ENCODE measurements around the gene ANGPTL8. TPM values are rescaled to one million over a fixed set of nuclear protein-coding genes. Genes with fewer than 3 reads are reported as not detected.
A peak's percentile ranks its signal among the peaks of the same experiment; 100 is the strongest.

The ANGPTL8 gene
- total and polyA plus RNA-seq, 2 of the 13 experiments (the other 11 are each of a cell fraction or from before 2014, with no cell fraction given), result 27.3 to 243 TPM

DNA sequence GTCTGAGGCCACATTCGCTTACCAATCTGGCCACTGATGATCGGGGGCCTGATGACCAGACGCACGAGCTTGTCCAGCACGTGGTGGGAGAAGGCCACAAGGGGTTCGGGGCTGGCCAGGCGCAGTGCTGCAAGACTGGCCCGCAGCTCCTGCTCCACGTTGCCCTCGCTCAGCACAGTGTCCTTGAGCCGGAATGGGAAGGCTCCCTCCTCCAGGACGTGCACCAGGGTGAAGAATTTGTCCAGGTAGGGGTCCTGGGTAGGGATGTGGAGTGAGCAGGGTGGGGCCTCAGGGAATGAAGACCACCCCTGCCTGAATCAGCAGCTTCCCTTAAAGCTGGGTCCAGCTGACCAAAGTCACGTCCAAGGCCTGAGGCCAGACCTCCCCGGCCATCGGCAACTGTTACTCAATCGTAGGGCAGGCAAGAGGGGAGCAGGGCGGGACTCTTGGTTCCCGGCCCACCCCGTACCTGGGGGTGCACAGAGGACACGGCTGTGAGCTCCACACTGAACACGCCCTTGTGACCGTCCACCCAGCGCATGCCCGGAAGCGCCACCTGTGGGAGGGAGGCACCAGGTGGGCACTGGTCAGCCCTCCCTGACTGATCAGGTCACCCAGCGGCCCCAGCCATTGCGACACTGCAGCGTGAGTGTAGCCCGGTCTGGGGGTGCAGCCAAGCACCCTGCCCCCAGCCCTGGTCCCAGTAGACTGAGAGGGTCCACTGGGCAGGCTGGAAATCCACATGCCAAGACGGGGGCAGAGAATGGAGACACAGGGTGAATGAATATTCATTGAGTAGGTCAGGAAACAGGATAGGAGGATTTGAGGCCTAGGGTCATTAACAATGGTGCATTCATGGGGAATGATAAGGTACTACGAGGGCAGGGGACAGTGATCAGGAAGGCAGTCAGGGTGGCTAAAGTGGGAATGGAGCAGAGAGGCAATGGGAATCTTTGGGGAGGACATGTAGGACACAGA, 2.8 kb upstream of the ANGPTL8 start (continued):
- peak; percentile 95 for TF ChIP-seq PHF21A (CRISPR knock-in tag; IDR thresholded peaks at IDR 0.05)
- peak; percentile 68; the same call in 1 of the 2 replicates for TF ChIP-seq ZSCAN9 (CRISPR knock-in tag; IDR thresholded peaks at IDR 0.05; ENCODE audit: borderline replicate concordance)
- TF ChIP-seq CBX5 (CRISPR knock-in tag; IDR thresholded peaks at IDR 0.05; ENCODE audit: borderline replicate concordance), result peak; percentile 41; the same call in 1 of the 2 replicates
- peak; percentile 58; the same call in 1 of the 2 replicates for TF ChIP-seq ZNF790 (CRISPR knock-in tag; IDR thresholded peaks at IDR 0.05; ENCODE audit: borderline replicate concordance)
- TF ChIP-seq, protein P1, sequence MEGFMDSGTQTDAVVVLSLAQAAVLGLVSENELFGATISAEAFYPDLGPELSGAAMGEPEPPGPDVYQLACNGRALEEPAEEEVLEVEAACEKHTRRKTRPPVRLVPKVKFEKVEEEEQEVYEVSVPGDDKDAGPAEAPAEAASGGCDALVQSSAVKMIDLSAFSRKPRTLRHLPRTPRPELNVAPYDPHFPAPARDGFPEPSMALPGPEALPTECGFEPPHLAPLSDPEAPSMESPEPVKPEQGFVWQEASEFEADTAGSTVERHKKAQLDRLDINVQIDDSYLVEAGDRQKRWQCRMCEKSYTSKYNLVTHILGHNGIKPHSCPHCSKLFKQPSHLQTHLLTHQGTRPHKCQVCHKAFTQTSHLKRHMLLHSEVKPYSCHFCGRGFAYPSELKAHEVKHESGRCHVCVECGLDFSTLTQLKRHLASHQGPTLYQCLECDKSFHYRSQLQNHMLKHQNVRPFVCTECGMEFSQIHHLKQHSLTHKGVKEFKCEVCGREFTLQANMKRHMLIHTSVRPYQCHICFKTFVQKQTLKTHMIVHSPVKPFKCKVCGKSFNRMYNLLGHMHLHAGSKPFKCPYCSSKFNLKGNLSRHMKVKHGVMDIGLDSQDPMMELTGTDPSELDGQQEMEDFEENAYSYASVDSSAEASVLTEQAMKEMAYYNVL (CRISPR knock-in tag; IDR thresholded peaks at IDR 0.05; ENCODE audit: borderline replicate concordance), result peak; percentile 68; the same call in 1 of the 2 replicates
- TF ChIP-seq, protein P2, sequence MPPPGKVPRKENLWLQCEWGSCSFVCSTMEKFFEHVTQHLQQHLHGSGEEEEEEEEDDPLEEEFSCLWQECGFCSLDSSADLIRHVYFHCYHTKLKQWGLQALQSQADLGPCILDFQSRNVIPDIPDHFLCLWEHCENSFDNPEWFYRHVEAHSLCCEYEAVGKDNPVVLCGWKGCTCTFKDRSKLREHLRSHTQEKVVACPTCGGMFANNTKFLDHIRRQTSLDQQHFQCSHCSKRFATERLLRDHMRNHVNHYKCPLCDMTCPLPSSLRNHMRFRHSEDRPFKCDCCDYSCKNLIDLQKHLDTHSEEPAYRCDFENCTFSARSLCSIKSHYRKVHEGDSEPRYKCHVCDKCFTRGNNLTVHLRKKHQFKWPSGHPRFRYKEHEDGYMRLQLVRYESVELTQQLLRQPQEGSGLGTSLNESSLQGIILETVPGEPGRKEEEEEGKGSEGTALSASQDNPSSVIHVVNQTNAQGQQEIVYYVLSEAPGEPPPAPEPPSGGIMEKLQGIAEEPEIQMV (CRISPR knock-in tag; IDR thresholded peaks at IDR 0.05; ENCODE audit: low read depth), result peak; percentile 82
- TF ChIP-seq AGO1 (IDR thresholded peaks at IDR 0.05; ENCODE audit: low read depth, low read length, poor library complexity, severe bottlenecking), result peak; percentile 26
- TF ChIP-seq, protein P3, sequence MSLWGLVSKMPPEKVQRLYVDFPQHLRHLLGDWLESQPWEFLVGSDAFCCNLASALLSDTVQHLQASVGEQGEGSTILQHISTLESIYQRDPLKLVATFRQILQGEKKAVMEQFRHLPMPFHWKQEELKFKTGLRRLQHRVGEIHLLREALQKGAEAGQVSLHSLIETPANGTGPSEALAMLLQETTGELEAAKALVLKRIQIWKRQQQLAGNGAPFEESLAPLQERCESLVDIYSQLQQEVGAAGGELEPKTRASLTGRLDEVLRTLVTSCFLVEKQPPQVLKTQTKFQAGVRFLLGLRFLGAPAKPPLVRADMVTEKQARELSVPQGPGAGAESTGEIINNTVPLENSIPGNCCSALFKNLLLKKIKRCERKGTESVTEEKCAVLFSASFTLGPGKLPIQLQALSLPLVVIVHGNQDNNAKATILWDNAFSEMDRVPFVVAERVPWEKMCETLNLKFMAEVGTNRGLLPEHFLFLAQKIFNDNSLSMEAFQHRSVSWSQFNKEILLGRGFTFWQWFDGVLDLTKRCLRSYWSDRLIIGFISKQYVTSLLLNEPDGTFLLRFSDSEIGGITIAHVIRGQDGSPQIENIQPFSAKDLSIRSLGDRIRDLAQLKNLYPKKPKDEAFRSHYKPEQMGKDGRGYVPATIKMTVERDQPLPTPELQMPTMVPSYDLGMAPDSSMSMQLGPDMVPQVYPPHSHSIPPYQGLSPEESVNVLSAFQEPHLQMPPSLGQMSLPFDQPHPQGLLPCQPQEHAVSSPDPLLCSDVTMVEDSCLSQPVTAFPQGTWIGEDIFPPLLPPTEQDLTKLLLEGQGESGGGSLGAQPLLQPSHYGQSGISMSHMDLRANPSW (CRISPR knock-in tag; IDR thresholded peaks at IDR 0.05; ENCODE audit: borderline replicate concordance), result peak; percentile 65; the same call in 1 of the 2 replicates
- peak; percentile 94 for TF ChIP-seq MED1 (CRISPR knock-in tag; IDR thresholded peaks at IDR 0.05)
- peak; percentile 74; the same call in 1 of the 2 replicates for TF ChIP-seq REL (CRISPR knock-in tag; conservative IDR thresholded peaks at IDR 0.05)
- TF ChIP-seq, protein P4, sequence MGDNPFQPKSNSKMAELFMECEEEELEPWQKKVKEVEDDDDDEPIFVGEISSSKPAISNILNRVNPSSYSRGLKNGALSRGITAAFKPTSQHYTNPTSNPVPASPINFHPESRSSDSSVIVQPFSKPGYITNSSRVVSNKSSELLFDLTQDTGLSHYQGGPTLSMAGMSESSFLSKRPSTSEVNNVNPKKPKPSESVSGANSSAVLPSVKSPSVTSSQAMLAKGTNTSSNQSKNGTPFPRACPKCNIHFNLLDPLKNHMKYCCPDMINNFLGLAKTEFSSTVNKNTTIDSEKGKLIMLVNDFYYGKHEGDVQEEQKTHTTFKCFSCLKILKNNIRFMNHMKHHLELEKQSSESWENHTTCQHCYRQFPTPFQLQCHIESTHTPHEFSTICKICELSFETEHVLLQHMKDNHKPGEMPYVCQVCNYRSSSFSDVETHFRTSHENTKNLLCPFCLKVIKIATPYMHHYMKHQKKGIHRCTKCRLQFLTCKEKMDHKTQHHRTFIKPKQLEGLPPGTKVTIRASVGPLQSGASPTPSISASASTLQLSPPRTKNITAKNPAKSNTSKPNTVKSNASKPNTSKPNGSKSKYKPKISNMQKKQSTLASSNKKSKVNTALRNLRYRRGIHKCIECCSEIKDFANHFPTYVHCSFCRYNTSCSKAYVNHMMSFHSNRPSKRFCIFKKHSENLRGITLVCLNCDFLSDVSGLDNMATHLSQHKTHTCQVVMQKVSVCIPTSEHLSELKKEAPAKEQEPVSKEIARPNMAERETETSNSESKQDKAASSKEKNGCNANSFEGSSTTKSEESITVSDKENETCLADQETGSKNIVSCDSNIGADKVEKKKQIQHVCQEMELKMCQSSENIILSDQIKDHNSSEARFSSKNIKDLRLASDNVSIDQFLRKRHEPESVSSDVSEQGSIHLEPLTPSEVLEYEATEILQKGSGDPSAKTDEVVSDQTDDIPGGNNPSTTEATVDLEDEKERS (CRISPR knock-in tag; IDR thresholded peaks at IDR 0.05), result peak; percentile 18; the same call in 1 of the 2 replicates
- TF ChIP-seq, protein P5, sequence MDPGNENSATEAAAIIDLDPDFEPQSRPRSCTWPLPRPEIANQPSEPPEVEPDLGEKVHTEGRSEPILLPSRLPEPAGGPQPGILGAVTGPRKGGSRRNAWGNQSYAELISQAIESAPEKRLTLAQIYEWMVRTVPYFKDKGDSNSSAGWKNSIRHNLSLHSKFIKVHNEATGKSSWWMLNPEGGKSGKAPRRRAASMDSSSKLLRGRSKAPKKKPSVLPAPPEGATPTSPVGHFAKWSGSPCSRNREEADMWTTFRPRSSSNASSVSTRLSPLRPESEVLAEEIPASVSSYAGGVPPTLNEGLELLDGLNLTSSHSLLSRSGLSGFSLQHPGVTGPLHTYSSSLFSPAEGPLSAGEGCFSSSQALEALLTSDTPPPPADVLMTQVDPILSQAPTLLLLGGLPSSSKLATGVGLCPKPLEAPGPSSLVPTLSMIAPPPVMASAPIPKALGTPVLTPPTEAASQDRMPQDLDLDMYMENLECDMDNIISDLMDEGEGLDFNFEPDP (CRISPR knock-in tag; conservative IDR thresholded peaks at IDR 0.05), result no peak
- no peak for TF ChIP-seq ZNF282 (IDR thresholded peaks at IDR 0.05; ENCODE audit: partially characterized antibody)
- TF ChIP-seq ZNF552 (CRISPR knock-in tag; IDR thresholded peaks at IDR 0.05; ENCODE audit: borderline replicate concordance), result 0 out of 2 replicates have a peak, but pooled peaks have one; percentile 25
- TF ChIP-seq ZNF567 (CRISPR knock-in tag; IDR thresholded peaks at IDR 0.05; ENCODE audit: borderline replicate concordance), result peak; percentile 92; the same call in 1 of the 2 replicates

All from HepG2 (cell line).